HepG2 (cell line): Measurements from ENCODE around the gene GYS2.

ENCODE experiments used
- FOXP1 ChIP-seq, 2 experiments: fragments of 450-650 bp in 1 of 2; IDR thresholded peaks; 2 replicates each; pipeline ENCODE4 v1.6.1; 2017 to 2018; ENCODE audit warnings: antibody characterized with exemption in 1 of 2
- HNF4A ChIP-seq: sonication (generic); formaldehyde crosslinking; IDR thresholded peaks from 2 replicates; pipeline ENCODE4 v1.4.0; 2020; ENCODE audit warnings: missing genetic modification reagents
- ZNF343 ChIP-seq: sonication (generic); formaldehyde crosslinking; IDR thresholded peaks from 2 replicates; pipeline ENCODE4 v1.4.0; 2020; ENCODE audit warnings: mild to moderate bottlenecking, missing genetic modification reagents
- TF ChIP-seq, protein P1 (sequence below): sonication (generic); formaldehyde crosslinking; IDR thresholded peaks from 2 replicates; pipeline ENCODE4 v1.5.0; 2020; ENCODE audit warnings: mild to moderate bottlenecking, missing genetic modification reagents, moderate library complexity
- TF ChIP-seq, protein P2 (sequence below): sonication (generic); formaldehyde crosslinking; IDR thresholded peaks from 2 replicates; pipeline ENCODE4 v1.4.0; 2020; ENCODE audit warnings: missing genetic modification reagents, mild to moderate bottlenecking, borderline replicate concordance
- TF ChIP-seq, protein P3 (sequence below): sonication (generic); formaldehyde crosslinking; conservative IDR thresholded peaks from 2 replicates; pipeline ENCODE4 v1.8.0; 2022; ENCODE audit warnings: low read depth, missing genetic modification reagents

DNA sequence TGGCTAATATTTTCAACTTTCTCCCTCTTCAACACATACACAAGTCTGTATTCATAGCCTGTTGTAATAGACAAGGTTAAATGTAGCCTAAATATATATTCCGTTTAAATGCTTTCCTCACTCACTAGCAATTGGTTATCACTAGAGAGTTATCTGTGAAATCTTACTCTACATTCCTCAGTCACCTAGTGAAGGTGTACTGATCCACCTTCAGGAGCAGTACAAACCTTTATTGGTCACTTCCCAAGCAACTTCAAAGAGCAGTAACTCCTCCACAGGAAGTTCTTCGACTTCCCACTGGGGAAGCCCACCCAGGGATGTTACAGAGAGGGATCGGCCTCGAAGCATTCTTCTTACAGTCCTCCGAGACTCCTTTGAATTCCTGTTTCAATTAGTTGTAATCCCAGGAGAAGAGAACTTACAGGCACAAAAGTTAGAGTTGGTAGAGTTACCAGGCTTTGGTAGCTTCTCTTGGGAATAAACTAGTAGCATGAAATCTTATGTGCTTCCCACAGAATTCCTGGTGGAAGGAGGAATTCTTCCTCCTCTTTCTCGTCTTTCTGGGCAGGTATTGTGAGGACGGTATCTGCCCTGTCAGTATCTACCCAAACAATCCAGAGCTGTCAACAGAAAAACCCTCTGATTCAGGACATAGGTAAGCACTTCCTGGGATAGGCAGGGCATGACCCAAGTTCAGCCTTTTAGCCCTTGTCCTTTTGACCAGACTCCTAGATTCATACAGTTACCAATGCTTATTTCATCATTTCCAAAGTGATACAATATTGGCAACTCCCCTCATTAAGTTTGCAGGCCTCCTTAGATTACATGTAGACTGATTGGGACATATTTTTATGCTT is at the start of gene GYS2:
- TF ChIP-seq, protein P1, sequence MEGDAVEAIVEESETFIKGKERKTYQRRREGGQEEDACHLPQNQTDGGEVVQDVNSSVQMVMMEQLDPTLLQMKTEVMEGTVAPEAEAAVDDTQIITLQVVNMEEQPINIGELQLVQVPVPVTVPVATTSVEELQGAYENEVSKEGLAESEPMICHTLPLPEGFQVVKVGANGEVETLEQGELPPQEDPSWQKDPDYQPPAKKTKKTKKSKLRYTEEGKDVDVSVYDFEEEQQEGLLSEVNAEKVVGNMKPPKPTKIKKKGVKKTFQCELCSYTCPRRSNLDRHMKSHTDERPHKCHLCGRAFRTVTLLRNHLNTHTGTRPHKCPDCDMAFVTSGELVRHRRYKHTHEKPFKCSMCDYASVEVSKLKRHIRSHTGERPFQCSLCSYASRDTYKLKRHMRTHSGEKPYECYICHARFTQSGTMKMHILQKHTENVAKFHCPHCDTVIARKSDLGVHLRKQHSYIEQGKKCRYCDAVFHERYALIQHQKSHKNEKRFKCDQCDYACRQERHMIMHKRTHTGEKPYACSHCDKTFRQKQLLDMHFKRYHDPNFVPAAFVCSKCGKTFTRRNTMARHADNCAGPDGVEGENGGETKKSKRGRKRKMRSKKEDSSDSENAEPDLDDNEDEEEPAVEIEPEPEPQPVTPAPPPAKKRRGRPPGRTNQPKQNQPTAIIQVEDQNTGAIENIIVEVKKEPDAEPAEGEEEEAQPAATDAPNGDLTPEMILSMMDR (CRISPR knock-in tag), result no peak
- TF ChIP-seq HNF4A (CRISPR knock-in tag) (no peak), ZNF343 (no peak), FOXP1 (IDR thresholded peaks at IDR 0.05) (no peak), FOXP1 (CRISPR knock-in tag; IDR thresholded peaks at IDR 0.05) (no peak)
- TF ChIP-seq, protein P2, sequence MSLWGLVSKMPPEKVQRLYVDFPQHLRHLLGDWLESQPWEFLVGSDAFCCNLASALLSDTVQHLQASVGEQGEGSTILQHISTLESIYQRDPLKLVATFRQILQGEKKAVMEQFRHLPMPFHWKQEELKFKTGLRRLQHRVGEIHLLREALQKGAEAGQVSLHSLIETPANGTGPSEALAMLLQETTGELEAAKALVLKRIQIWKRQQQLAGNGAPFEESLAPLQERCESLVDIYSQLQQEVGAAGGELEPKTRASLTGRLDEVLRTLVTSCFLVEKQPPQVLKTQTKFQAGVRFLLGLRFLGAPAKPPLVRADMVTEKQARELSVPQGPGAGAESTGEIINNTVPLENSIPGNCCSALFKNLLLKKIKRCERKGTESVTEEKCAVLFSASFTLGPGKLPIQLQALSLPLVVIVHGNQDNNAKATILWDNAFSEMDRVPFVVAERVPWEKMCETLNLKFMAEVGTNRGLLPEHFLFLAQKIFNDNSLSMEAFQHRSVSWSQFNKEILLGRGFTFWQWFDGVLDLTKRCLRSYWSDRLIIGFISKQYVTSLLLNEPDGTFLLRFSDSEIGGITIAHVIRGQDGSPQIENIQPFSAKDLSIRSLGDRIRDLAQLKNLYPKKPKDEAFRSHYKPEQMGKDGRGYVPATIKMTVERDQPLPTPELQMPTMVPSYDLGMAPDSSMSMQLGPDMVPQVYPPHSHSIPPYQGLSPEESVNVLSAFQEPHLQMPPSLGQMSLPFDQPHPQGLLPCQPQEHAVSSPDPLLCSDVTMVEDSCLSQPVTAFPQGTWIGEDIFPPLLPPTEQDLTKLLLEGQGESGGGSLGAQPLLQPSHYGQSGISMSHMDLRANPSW (CRISPR knock-in tag), result no peak
- TF ChIP-seq, protein P3, sequence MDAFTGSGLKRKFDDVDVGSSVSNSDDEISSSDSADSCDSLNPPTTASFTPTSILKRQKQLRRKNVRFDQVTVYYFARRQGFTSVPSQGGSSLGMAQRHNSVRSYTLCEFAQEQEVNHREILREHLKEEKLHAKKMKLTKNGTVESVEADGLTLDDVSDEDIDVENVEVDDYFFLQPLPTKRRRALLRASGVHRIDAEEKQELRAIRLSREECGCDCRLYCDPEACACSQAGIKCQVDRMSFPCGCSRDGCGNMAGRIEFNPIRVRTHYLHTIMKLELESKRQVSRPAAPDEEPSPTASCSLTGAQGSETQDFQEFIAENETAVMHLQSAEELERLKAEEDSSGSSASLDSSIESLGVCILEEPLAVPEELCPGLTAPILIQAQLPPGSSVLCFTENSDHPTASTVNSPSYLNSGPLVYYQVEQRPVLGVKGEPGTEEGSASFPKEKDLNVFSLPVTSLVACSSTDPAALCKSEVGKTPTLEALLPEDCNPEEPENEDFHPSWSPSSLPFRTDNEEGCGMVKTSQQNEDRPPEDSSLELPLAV, result no peak
